HepG2 (cell line): ENCODE measurements around the gene PADI6. TPM values are rescaled to one million over a fixed set of nuclear protein-coding genes. Genes with fewer than 3 reads are reported as not detected.

ENCODE experiments used
- ATAC-seq: fragments of 200-7000 bp; cut with Tn5 transposase; 3 replicates; pipeline ENCODE4 v1.9.1; 2020; ENCODE audit warnings: mild to moderate bottlenecking, moderate library complexity
- BruUV-seq: library from RNA; stranded (reverse); fragments of 400-500 nt; replicated peaks from 2 replicates; lab custom pipeline; 2021; lab: Mats Ljungman, UMichigan
- CTCF ChIA-PET: fragments of 300-600 bp; formaldehyde crosslinking; extraction: SDS; loops from one replicate; lab custom pipeline; 2021; ENCODE audit warnings: low total read pairs, inconsistent platforms, low intra/inter-chr PET ratio; lab: Yijun Ruan, JAX
- POLR2A ChIA-PET: fragments of 350-600 bp; sonication (Branson Sonifier 250); formaldehyde crosslinking; loops from one replicate; lab custom pipeline; 2020; ENCODE audit warnings: antibody characterized with exemption, inconsistent platforms; lab: Yijun Ruan, JAX
- DNase-seq: peaks from one replicate; pipeline ENCODE4 v3.0.0-alpha.2; 2015; ENCODE audit warnings: low spot score
- FAIRE-seq: peaks from 3 replicates; lab custom pipeline; 2011; peaks lifted over from hg19 to GRCh38; lab: Jason Lieb, UNC
- H2AFZ ChIP-seq: one replicate; pipeline ENCODE4 v1.6.1; 2011; ENCODE audit warnings: low read length, inconsistent platforms
- H3K27ac ChIP-seq: fragments of 300-600 bp; 3 replicates; pipeline ENCODE4 v1.8.0; 2011; ENCODE audit warnings: mixed run types, mild to moderate bottlenecking, mixed read lengths, low read length, inconsistent platforms; ENCODE audit not compliant: insufficient read depth; ENCODE audit errors: extremely low read length
- H3K27me3 ChIP-seq, 2 experiments: fragments of 200-600 bp in 1 of 2; 2 replicates in 1 of 2; 3 replicates in 1 of 2; pipeline versions ENCODE4 v1.6.0 to v1.8.0; 2011; ENCODE audit warnings: low read length in 2 of 2, mild to moderate bottlenecking in 2 of 2, moderate library complexity in 2 of 2, inconsistent platforms in 1 of 2; ENCODE audit not compliant: insufficient read depth in 2 of 2, control insufficient read depth in 1 of 2
- H3K36me3 ChIP-seq, 2 experiments: fragments of 200-600 bp in 1 of 2; replicated peaks in 1 of 2; 2 replicates in 1 of 2; 3 replicates in 1 of 2; pipeline versions ENCODE4 v1.5.1 to v1.8.0; 2011; ENCODE audit warnings: low read length in 2 of 2, inconsistent platforms in 1 of 2; ENCODE audit not compliant: insufficient read depth in 2 of 2, control insufficient read depth in 1 of 2
- H3K4me1 ChIP-seq: 2 replicates; pipeline ENCODE4 v1.5.1; 2012; ENCODE audit warnings: low read length, inconsistent platforms; ENCODE audit not compliant: insufficient read depth
- H3K4me2 ChIP-seq: 2 replicates; pipeline ENCODE4 v1.6.0; 2011; ENCODE audit warnings: low read depth, low read length, inconsistent platforms
- H3K4me3 ChIP-seq, 3 experiments: fragments of 200-600 bp in 1 of 3; sonication (generic), shearing (Covaris generic) in 1 of 3; replicated peaks in 1 of 3; 2 replicates each; pipeline ENCODE4 v1.5.1; 2011 to 2016; ENCODE audit warnings: low read length in 3 of 3, inconsistent platforms in 2 of 3, low read depth in 2 of 3, mild to moderate bottlenecking in 2 of 3, control low read depth in 1 of 3, mixed read lengths in 1 of 3; ENCODE audit not compliant: insufficient read depth in 1 of 3
- H3K79me2 ChIP-seq: one replicate; pipeline ENCODE4 v1.6.1; 2011; ENCODE audit warnings: low read length, inconsistent platforms; ENCODE audit not compliant: insufficient read depth
- H3K9ac ChIP-seq: 2 replicates; pipeline ENCODE4 v1.6.0; 2011; ENCODE audit warnings: mild to moderate bottlenecking, low read depth, low read length, inconsistent platforms; ENCODE audit not compliant: insufficient read depth
- H3K9me3 ChIP-seq: 2 replicates; pipeline ENCODE4 v1.5.1; 2012; ENCODE audit warnings: mild to moderate bottlenecking, low read length
- H4K20me1 ChIP-seq: 2 replicates; pipeline ENCODE4 v1.6.0; 2011; ENCODE audit warnings: inconsistent platforms, mild to moderate bottlenecking, low read length, moderate library complexity; ENCODE audit not compliant: insufficient read depth
- AHR ChIP-seq: IDR thresholded peaks from 2 replicates; pipeline ENCODE4 v1.6.1; 2018; ENCODE audit warnings: missing genetic modification reagents, missing compliant biosample characterization
- CENPX ChIP-seq: sonication (generic); formaldehyde crosslinking; IDR thresholded peaks from 2 replicates; pipeline ENCODE4 v1.9.0; 2021; ENCODE audit warnings: mild to moderate bottlenecking, missing genetic modification reagents, moderate library complexity
- MAZ ChIP-seq, 2 experiments: sonication (generic) in 1 of 2; formaldehyde crosslinking in 1 of 2; IDR thresholded peaks; 2 replicates each; pipeline versions ENCODE4 v1.5.0 to v1.6.1; 2012 to 2020; ENCODE audit warnings: low read depth in 2 of 2, mild to moderate bottlenecking in 2 of 2, borderline replicate concordance in 1 of 2, improper control_type of control experiment in 1 of 2, low read length in 1 of 2, missing genetic modification reagents in 1 of 2, moderate library complexity in 1 of 2
- MED1 ChIP-seq: sonication (generic); formaldehyde crosslinking; IDR thresholded peaks from 2 replicates; pipeline ENCODE4 v1.4.0; 2020; ENCODE audit warnings: missing genetic modification reagents
- MYNN ChIP-seq: sonication (generic); formaldehyde crosslinking; IDR thresholded peaks from 2 replicates; pipeline ENCODE4 v1.4.0; 2020; ENCODE audit warnings: mild to moderate bottlenecking, low read depth, missing genetic modification reagents
- PAX8 ChIP-seq: sonication (generic); formaldehyde crosslinking; IDR thresholded peaks from 2 replicates; pipeline ENCODE4 v1.8.0; 2022; ENCODE audit warnings: mild to moderate bottlenecking, missing genetic modification reagents, borderline replicate concordance
- SKI ChIP-seq: fragments of 450-650 bp; IDR thresholded peaks from one replicate; pipeline ENCODE4 v1.6.1; 2018; ENCODE audit warnings: mild to moderate bottlenecking; ENCODE audit not compliant: partially characterized antibody
- ZNF460 ChIP-seq: sonication (generic); formaldehyde crosslinking; IDR thresholded peaks from 2 replicates; pipeline ENCODE4 v1.5.1; 2020; ENCODE audit warnings: missing genetic modification reagents, mild to moderate bottlenecking, borderline replicate concordance
- ZNF546 ChIP-seq: sonication (generic); formaldehyde crosslinking; conservative IDR thresholded peaks from 2 replicates; pipeline ENCODE4 v1.8.1; 2023; ENCODE audit warnings: mild to moderate bottlenecking, missing genetic modification reagents
- ZNF558 ChIP-seq: sonication (generic); formaldehyde crosslinking; IDR thresholded peaks from 2 replicates; pipeline ENCODE4 v1.9.0; 2022; ENCODE audit warnings: mild to moderate bottlenecking, missing genetic modification reagents, borderline replicate concordance
- WGBS: methylation state at CpG from one replicate; pipeline ENCODE4 v1.1.6; 2017; ENCODE audit warnings: low lambda C conversion rate; 5-methylcytosine and 5-hydroxymethylcytosine counted together
- in situ Hi-C: cut with HindIII; loops from 2 replicates; pipeline ENCODE4 v1.10.0; 2017; ENCODE audit warnings: low pct_unique_long_range_greater_than_20kb; ENCODE audit not compliant: extremely low pct_ligation_motif_present
- intact Hi-C: fragments of 100-400 bp; cut with micrococcal nuclease; formaldehyde crosslinking; loops from one replicate; pipeline ENCODE4 v1.10.0; 2022; ENCODE audit not compliant: unreplicated experiment
- polyA plus RNA-seq, 8 experiments: library from polyadenylated mRNA; depleted of rRNA in 3 of 8; stranded (reverse) in 7 of 8; unstranded in 1 of 8; fragments of >200 nt; fragmentation: Illumina TruSeq in 4 of 8; extraction: Trizol in 4 of 8; gene quantifications; 2 replicates each; pipeline versions ENCODE4 v1.2.1 to v1.2.3, GENCODE V29; 2011 to 2016; ENCODE audit warnings: low read depth in 4 of 8, missing spikeins in 1 of 8, mixed read lengths in 1 of 8; ENCODE audit not compliant: insufficient read depth in 1 of 8
- total RNA-seq, 5 experiments: library from RNA; depleted of rRNA; stranded (reverse); fragments of >200 nt; fragmentation: Illumina TruSeq; extraction: Trizol; gene quantifications; 2 replicates each; pipeline ENCODE4 v1.2.3, GENCODE V29; 2016; ENCODE audit warnings: low read depth in 1 of 5
- TF ChIP-seq, protein P1 (sequence below): sonication (generic); formaldehyde crosslinking; IDR thresholded peaks from 2 replicates; pipeline ENCODE4 v1.4.0; 2020; ENCODE audit warnings: mild to moderate bottlenecking, missing genetic modification reagents
- TF ChIP-seq, protein P2 (sequence below): sonication (generic); formaldehyde crosslinking; IDR thresholded peaks from 2 replicates; pipeline ENCODE4 v1.5.1; 2020; ENCODE audit warnings: missing genetic modification reagents, mild to moderate bottlenecking, borderline replicate concordance
- TF ChIP-seq, protein P3 (sequence below): sonication (generic); formaldehyde crosslinking; IDR thresholded peaks from 2 replicates; pipeline ENCODE4 v1.4.0; 2020; ENCODE audit warnings: mild to moderate bottlenecking, low read depth, missing genetic modification reagents
- TF ChIP-seq, protein P4 (sequence below): fragments of 450-650 bp; IDR thresholded peaks from 2 replicates; pipeline ENCODE4 v1.6.1; 2017; ENCODE audit warnings: mild to moderate bottlenecking

The PADI6 gene
- total and polyA plus RNA-seq, 2 of the 13 experiments (the other 11 are each of a cell fraction or from before 2014, with no cell fraction given) = not detected

DNA sequence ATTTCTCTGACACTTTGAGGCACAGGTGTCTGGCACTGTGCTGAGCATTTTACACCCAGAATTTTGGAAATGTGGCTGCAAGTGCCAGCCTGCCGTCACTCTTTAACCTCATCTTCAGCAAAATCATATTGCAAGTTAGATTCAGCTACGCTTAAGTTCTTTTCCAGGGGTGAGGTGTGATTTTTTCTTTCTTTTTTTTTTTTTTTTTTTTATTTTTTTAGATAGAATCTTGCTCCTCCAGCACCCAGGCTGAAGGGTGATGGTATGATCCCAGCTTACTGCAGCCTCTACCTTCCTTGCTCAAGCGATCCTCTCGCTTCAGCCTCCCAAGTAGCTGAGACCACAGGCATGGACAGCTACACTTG, 70.0 kb downstream of the PADI6 start:
- intact Hi-C loops = no loop called here
- no peaks in the 10 kb centered on the region for H3K36me3 ChIP-seq
- no peaks in the 10 kb centered on the region for H3K9me3 ChIP-seq
- H3K27me3 ChIP-seq = peaks cover 0 to 21% of the 10 kb centered on the region in 2 experiments; a peak in 3 of 5 replicates
- no TSS peak for BruUV-seq
- H3K9ac ChIP-seq = no peak overlapping the region
- in situ Hi-C loops = no loop called here
- ATAC-seq = no peak
- peak overlapping the region; percentile 41; the same call in 1 of the 2 replicates for H3K4me2 ChIP-seq
- TF ChIP-seq, protein P1, sequence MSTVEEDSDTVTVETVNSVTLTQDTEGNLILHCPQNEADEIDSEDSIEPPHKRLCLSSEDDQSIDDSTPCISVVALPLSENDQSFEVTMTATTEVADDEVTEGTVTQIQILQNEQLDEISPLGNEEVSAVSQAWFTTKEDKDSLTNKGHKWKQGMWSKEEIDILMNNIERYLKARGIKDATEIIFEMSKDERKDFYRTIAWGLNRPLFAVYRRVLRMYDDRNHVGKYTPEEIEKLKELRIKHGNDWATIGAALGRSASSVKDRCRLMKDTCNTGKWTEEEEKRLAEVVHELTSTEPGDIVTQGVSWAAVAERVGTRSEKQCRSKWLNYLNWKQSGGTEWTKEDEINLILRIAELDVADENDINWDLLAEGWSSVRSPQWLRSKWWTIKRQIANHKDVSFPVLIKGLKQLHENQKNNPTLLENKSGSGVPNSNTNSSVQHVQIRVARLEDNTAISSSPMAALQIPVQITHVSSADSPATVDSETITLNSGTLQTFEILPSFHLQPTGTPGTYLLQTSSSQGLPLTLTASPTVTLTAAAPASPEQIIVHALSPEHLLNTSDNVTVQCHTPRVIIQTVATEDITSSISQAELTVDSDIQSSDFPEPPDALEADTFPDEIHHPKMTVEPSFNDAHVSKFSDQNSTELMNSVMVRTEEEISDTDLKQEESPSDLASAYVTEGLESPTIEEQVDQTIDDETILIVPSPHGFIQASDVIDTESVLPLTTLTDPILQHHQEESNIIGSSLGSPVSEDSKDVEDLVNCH (CRISPR knock-in tag) = no peak
- TF ChIP-seq, protein P2, sequence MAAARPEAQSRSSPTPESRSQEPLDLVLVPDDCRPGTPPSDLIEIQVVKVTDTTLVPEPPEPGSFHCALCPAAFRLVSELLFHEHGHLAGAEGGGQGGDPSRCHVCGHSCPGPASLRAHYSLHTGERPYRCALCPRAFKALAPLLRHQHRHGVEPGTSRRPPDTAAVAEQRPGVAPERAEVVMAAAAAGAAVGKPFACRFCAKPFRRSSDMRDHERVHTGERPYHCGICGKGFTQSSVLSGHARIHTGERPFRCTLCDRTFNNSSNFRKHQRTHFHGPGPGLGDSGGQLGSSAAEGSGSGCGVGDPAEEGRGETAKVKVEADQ (CRISPR knock-in tag) = no peak
- TF ChIP-seq PAX8 (CRISPR knock-in tag) = no peak
- TF ChIP-seq SKI = no peak
- TF ChIP-seq AHR (CRISPR knock-in tag) = no peak
- no peak for TF ChIP-seq CENPX (CRISPR knock-in tag)
- no peak for TF ChIP-seq ZNF460
- no peak for TF ChIP-seq MAZ (IDR thresholded peaks at IDR 0.05; ENCODE audit: borderline replicate concordance, low read depth, low read length)
- no peak for TF ChIP-seq MAZ (CRISPR knock-in tag; IDR thresholded peaks at IDR 0.05; ENCODE audit: low read depth)
- TF ChIP-seq, protein P3, sequence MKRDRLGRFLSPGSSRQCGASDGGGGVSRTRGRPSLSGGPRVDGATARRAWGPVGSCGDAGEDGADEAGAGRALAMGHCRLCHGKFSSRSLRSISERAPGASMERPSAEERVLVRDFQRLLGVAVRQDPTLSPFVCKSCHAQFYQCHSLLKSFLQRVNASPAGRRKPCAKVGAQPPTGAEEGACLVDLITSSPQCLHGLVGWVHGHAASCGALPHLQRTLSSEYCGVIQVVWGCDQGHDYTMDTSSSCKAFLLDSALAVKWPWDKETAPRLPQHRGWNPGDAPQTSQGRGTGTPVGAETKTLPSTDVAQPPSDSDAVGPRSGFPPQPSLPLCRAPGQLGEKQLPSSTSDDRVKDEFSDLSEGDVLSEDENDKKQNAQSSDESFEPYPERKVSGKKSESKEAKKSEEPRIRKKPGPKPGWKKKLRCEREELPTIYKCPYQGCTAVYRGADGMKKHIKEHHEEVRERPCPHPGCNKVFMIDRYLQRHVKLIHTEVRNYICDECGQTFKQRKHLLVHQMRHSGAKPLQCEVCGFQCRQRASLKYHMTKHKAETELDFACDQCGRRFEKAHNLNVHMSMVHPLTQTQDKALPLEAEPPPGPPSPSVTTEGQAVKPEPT (CRISPR knock-in tag) = no peak
- no peak for TF ChIP-seq MYNN (CRISPR knock-in tag)
- TF ChIP-seq ZNF546 (CRISPR knock-in tag) = no peak
- TF ChIP-seq MED1 = no peak
- TF ChIP-seq, protein P4, sequence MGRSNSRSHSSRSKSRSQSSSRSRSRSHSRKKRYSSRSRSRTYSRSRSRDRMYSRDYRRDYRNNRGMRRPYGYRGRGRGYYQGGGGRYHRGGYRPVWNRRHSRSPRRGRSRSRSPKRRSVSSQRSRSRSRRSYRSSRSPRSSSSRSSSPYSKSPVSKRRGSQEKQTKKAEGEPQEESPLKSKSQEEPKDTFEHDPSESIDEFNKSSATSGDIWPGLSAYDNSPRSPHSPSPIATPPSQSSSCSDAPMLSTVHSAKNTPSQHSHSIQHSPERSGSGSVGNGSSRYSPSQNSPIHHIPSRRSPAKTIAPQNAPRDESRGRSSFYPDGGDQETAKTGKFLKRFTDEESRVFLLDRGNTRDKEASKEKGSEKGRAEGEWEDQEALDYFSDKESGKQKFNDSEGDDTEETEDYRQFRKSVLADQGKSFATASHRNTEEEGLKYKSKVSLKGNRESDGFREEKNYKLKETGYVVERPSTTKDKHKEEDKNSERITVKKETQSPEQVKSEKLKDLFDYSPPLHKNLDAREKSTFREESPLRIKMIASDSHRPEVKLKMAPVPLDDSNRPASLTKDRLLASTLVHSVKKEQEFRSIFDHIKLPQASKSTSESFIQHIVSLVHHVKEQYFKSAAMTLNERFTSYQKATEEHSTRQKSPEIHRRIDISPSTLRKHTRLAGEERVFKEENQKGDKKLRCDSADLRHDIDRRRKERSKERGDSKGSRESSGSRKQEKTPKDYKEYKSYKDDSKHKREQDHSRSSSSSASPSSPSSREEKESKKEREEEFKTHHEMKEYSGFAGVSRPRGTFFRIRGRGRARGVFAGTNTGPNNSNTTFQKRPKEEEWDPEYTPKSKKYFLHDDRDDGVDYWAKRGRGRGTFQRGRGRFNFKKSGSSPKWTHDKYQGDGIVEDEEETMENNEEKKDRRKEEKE = no peak
- no peak for TF ChIP-seq ZNF558 (CRISPR knock-in tag)
- TF ChIP-seq, all 625 proteins: peak for 0
- Histone ChIP-seq H2AFZ (no peak overlapping the region), H3K79me2 (peaks cover 14% of the 10 kb centered on the region), H3K4me3 (no peak overlapping the region), H3K4me1 (peaks cover 34% of the 10 kb centered on the region), H3K27ac (no peak overlapping the region), H4K20me1 (peaks cover 4% of the 10 kb centered on the region; the same call in 1 of the 2 replicates)
- no peak for DNase-seq
- no peak for FAIRE-seq
- POLR2A ChIA-PET = no interaction called here
- CTCF ChIA-PET = no interaction called here
- WGBS = 84% methylated on average over 4 of the region's 4 CpGs
